Measurements from ENCODE around the gene VAMP4.

- TF ChIP-seq YY1 (IDR thresholded peaks at IDR 0.05; ENCODE audit: insufficient read depth, insufficient read length) (no peak), SUZ12 (IDR thresholded peaks at IDR 0.05; ENCODE audit: extremely low read depth, insufficient read depth, insufficient read length) (no peak)
These were observed 34.3 kb downstream of the VAMP4 start for GRCh38 chr1:171707583-171707982.
